ENCODE results near the gene AIFM2. TPM values are rescaled to one million over a fixed set of nuclear protein-coding genes. Genes with fewer than 3 reads are reported as not detected.
"Not testable (repeated sequence)": the region's sequence is repeated elsewhere in the genome, so short reads cannot be mapped to it uniquely, and the experiment has no call there.

Gene AIFM2
- total RNA-seq, 1 experiment from 2014 or later = 20.7 TPM

DNA sequence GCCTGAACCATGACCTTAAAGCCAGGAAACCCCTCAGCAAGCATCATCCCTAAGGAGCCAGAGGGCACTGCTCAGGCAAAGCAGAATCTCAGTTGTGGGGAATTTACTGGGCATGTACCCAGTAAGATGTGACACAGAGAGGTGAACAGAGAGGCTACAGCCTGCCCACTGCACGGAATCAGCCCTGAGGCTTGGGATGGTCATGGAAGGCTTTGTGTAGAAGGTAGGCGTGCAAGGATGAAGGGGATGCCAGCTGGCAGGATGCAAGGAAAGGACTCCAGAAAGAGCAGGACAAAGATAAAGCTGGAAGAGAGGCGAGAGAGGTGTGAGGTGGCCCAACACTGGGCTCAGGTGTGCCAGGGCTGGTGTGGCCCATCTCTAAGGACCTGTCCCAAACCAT is 2.4 kb upstream of the AIFM2 start:
- no peak overlapping the region for H3K4me3 ChIP-seq
- H3K9me3 ChIP-seq = no peaks in the 10 kb centered on the region
- peaks cover 16% of the 10 kb centered on the region for H3K36me3 ChIP-seq
- H3K27me3 ChIP-seq = no peaks in the 10 kb centered on the region
- no peak for DNase-seq

DNA sequence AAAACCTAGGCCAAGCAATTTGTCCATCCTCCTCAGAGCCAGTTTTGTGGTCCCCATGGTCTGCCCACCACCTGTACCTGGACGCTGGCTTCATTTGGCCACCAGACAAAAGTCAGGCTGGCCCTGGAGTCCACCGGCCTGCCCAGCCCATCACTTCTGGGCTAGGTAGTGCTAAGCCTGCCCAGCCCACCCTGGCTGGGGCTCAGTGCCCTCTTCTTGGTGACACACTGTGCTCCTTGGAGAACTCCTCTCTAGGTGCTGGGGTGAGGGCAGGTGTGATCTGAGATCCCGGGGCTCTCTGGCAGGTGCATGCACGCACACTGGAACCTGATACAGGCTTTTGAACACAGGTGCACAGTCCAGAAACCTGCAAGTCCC is 1.1 kb downstream of the AIFM2 start:
- Histone ChIP-seq H3K4me3 (peak overlapping the region; percentile 67), H3K27me3 (no peaks in the 10 kb centered on the region), H3K9me3 (no peaks in the 10 kb centered on the region), H3K36me3 (peaks cover 3% of the 10 kb centered on the region)
- DNase-seq = no peak

DNA sequence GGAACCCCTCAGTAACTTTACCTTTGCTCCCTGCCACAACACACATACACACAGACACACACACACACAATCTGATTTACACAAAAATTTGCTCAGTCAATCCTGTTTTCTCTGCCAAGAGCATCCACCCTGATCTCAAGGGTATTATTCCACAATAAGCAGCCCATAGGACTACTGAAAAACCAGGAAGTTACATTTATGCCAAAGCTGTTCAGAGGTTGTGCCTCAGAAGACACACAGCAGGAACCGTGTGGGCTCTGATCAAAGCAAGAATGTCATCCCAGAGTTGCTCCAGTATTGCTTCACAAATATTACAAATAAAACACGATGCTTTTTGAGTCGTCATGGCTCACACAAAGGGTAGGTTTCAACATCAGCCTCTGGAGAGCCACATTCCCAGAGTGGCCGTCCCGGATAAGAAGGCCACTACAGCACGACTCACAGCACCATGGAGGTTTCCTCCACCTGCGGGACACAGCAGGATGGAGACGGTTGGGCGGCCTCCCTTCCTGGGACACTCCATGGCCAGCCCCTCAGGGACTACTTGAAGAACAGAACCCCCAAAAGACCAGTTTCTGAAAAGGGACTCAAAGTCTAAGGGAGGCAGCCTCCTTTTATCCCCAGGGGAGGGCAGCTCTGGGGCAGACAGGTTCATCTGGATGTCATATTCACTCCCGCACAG is 1.6 kb downstream of the AIFM2 start:
- H3K27me3 ChIP-seq = no peaks in the 10 kb centered on the region
- H3K4me3 ChIP-seq = no peak overlapping the region
- no peak for DNase-seq
- H3K36me3 ChIP-seq = peaks cover 4% of the 10 kb centered on the region
- no peaks in the 10 kb centered on the region for H3K9me3 ChIP-seq

DNA sequence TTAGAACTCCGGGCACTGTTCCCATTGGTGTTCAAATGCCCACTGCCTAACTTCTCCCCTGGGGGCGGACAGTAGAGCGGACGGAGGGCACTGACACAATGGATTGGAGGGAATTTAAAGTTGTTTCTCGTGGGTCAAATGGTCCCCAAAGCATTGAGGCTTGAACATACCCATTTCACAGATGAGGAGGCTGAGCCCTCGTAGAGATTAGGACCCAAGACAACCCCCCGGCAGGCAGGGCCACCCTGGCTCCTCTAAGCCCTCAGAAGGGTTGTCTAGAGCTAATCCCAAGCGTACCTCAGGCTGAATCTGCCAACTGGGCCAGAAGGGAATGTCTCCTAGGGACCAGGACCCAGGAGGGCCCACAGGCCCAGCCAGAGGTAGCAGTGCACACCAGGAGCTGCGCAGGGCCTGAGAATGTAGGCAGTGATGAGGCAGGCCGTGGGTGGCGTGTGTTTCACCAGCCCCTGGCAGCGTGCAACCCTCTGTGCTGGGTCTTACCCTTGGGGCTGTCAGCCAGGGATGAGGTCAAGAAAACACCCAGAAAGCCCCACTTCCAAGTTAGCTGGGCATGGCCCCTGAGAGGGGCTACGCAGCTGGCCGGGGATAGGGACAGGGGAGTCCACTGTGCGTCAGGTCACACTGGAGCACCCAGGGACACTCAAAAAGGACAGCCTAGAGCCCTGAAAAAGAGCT is 5.8 kb downstream of the AIFM2 start:
- Histone ChIP-seq H3K9me3 (no peaks in the 10 kb centered on the region), H3K36me3 (peaks cover 18% of the 10 kb centered on the region), H3K27me3 (no peaks in the 10 kb centered on the region), H3K4me3 (no peak overlapping the region)
- DNase-seq = no peak

DNA sequence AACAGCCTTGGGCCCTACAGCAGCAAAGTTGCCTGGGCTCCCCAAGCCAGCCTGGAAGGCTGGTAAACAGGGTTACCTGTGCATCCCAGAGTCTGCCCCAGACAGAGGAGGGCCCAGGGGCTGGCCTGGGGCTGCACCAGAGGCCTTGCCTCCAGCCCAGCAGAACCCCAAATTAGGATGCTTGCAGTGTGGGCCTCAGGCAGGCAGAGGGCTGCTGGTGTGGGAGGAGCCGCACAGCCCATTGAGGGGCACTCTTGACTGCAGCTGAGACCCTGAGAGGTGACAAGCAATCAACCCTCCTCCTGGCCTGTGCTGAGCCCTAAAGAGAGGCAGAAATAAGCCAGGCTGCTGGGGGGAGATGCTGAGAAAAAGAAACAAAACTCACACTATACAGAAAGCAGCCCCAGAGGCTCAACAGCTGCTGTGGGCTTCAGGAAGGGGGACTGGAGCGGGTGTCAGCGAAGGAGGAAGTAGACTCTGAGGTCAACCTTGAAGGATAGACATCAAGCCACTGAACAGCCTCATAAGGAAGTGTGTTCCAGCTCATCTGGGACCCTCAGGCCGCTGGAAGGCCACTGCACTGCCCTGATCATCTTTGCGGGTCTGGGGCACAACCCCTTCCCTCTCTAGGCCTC is 6.6 kb downstream of the AIFM2 start:
- DNase-seq = no peak
- no peaks in the 10 kb centered on the region for H3K9me3 ChIP-seq

DNA sequence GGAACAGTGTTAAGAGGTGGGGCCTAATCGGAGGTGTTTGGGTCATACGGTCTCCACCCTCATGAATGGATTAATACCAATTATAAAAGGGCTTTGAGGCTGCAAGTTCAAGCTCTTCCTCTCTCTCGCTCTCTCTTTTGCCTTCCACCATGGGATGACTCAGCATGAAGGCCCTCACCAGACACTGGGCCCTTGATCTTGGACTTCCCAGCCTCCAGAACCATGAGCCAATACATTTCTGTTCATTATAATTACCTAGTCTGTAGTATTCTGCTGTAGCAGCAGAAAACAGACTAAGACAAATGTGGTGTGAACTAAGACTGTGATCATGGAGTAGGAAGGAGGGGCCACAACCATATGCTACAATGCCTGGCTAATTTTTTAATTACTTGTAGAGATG is 7.7 kb downstream of the AIFM2 start:
- DNase-seq = no peak
- H3K36me3 ChIP-seq = peaks cover 25% of the 10 kb centered on the region
- H3K27me3 ChIP-seq = no peaks in the 10 kb centered on the region

More for the DNA sequence above, 6.6 kb downstream of the AIFM2 start:
- Histone ChIP-seq H3K4me3 (no peak overlapping the region), H3K36me3 (peaks cover 18% of the 10 kb centered on the region), H3K27me3 (no peaks in the 10 kb centered on the region)

DNA sequence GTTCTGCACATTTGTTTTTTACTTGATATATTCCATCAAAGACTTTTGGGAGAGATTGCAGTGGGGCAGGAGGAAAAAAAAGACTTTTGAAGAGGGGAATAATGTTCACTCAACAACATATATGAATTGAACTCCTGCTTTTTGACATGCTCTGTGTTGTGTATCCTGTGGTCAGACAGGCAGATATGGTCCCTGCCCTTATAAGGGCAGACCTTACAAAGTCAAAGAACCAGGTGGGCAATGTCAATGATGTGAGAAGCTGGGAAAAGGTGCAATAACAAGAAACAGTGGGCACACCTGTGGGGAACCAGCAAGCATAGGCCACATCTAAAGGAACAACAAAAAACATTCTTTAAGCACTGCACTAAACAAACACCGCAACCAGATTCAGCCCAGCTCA is 8.2 kb downstream of the AIFM2 start:
- no peak for DNase-seq
- peaks cover 25% of the 10 kb centered on the region for H3K36me3 ChIP-seq
- no peaks in the 10 kb centered on the region for H3K27me3 ChIP-seq
- no peak overlapping the region for H3K4me3 ChIP-seq
- H3K9me3 ChIP-seq = no peaks in the 10 kb centered on the region

More for the DNA sequence above, 7.7 kb downstream of the AIFM2 start:
- Histone ChIP-seq H3K9me3 (no peaks in the 10 kb centered on the region), H3K4me3 (no peak overlapping the region)

DNA sequence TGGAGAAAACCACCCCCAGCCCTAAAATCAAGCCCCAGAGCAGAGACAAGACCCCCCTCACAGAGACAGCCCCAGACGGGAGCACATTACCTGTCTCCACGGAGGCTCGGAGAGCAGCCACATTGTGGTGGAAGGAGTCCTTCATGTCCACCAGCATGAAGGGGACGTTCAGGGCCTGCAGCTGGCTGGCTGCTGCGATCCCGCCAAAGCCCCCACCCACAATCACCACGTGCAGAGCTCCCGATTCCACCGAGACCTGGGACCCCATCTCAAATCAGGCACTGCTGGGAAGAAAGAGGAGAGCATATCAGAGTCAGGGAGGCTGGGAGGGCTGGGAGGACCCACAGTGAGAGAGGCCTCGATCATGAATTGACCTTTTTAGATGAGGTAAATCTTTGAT is 8.8 kb downstream of the AIFM2 start:
- Histone ChIP-seq H3K9me3 (no peaks in the 10 kb centered on the region), H3K36me3 (peaks cover 25% of the 10 kb centered on the region), H3K4me3 (no peak overlapping the region), H3K27me3 (no peaks in the 10 kb centered on the region)
- DNase-seq = no peak

DNA sequence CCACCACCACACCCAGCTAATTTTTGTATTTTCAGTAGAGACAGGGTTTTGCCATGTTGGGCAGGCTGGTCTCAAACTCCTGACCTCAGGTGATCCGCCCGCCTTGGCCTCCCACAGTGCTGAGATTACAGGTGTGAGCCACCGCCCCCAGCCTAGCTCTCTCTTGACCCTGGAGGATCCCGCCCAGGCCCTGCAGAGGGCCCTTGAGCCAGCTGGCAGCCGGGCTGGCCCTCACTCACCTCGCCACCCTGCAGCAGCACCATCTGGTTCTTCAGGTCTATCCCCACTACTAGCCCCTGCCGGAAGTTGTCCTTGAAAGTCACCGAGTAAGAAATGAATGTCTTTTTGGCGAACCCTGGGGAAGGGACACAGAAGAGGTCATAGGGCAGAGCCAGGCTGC is 9.5 kb downstream of the AIFM2 start:
- H3K4me3 ChIP-seq, DNase-seq, H3K9me3 ChIP-seq, H3K27me3 ChIP-seq: not testable (repeated sequence)
- H3K36me3 ChIP-seq = peaks cover 25% of the 10 kb centered on the region

DNA sequence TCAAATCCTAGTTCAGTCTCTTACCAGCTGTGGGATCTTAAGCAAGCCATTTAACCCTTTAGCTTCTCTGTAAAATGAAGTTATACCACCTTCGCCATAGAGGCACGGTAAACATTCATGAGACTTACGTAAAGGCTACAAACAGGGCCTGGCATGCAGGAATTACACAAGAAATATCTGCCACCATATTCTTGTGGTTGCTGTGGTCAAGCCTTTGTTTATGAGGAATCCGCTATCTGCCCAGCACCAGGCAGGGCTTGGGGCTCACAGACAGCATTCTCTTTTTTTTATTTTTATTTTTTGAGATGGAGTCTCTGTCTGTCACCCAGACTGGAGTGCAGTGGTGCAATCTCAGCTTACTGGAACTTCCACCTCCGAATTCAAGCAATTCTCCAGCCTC is 9.9 kb downstream of the AIFM2 start:
- DNase-seq = no peak
- peaks cover 25% of the 10 kb centered on the region for H3K36me3 ChIP-seq

DNA sequence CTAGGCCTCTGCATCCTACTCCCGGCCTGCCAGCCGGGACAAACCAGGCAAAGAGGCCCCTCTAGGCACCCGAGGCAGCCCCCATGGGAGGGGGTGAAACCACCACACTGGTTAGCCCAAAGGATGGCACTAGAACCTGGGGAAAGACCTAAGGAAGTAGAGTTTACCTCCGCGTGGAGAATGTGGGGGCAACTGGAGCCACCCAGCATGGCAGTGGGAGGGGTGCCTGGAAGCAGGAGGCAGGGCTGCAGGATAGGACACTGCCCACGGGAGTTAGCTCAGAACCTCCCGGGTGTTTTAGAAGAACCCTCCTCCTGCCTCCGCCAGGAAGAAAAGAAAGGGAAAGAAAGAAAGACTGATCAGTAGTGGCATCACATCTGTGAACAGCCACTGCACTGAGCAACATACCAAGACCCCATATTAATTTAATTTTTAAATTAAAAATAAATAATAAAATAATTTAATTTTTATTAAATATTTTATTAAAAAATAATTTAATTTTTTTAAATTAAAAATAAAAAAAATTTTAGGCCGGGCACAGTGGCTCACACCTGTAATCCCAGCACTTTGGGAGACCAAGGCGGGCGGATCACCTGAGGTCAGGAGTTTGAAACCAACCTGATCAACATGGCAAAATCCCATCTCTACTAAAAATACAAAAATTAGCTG is 11.2 kb downstream of the AIFM2 start:
- Histone ChIP-seq H3K36me3 (peaks cover 27% of the 10 kb centered on the region), H3K9me3 (no peaks in the 10 kb centered on the region), H3K4me3 (no peak overlapping the region), H3K27me3 (no peaks in the 10 kb centered on the region)
- DNase-seq = no peak

More for the DNA sequence above, 9.9 kb downstream of the AIFM2 start:
- Histone ChIP-seq H3K4me3 (no peak overlapping the region), H3K9me3 (no peaks in the 10 kb centered on the region), H3K27me3 (no peaks in the 10 kb centered on the region)

DNA sequence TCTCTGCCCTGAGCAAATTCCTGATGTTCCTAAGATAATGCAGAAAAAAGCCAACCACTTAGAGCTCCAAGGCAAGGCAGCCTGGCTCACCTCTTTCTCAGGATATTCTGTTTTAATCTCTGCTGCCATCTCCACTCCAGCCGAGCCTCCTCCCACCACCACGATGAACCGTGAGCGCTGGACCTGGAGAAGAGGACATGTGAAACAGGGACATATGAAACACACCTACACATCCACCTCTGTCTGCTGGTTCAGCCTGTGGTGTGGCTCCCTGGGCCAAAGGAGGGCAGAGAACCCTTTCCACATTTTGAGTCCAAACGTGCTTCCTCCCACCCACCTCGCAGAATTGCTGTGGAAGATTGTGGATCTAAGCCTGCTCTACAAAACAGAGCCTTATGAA is 12.2 kb downstream of the AIFM2 start:
- peaks cover 31% of the 10 kb centered on the region for H3K36me3 ChIP-seq
- H3K9me3 ChIP-seq = no peaks in the 10 kb centered on the region
- H3K4me3 ChIP-seq = no peak overlapping the region
- H3K27me3 ChIP-seq = no peaks in the 10 kb centered on the region
- no peak for DNase-seq

DNA sequence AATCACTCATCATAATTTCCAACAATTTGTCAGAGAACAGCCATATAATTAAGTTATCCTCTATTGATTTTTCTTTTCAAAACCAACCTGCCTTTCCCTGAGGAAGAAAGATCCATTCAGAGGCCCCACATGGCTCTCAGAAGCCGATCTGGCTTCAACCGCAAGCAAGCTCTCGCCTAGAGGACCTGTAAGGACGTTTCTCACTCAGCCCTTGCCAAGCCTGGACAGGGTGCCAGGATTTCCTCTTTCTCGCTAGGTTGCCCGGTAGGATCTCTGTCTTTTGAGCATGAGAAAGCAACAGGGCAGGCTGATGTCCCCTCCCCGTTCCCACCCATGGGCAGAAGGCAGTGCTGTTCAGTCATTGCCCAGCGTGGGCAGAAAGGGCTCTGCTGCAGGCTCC is 13.0 kb downstream of the AIFM2 start:
- Histone ChIP-seq H3K4me3 (no peak overlapping the region), H3K27me3 (no peaks in the 10 kb centered on the region), H3K9me3 (no peaks in the 10 kb centered on the region), H3K36me3 (peaks cover 32% of the 10 kb centered on the region)
- DNase-seq = no peak

DNA sequence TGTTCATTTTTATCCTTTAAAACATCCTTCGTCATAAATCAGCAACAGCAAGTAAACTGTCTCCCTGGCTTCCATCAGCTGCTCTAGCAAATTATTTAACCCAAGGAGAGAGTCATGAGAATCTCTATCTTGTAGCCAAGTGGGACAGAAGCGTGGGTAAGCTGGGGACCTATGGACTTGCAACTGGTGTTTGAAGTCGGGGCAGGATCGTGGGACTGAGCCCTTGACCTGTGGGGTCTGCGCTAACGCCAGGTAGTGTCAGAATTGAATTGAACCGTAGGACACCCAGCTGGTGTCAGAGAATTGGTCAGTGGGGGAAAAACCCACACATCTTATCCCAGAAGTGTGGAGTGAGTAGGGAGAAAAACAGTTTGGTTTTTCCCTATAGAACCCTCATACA is 13.4 kb downstream of the AIFM2 start:
- Histone ChIP-seq H3K36me3 (peaks cover 31% of the 10 kb centered on the region), H3K9me3 (no peaks in the 10 kb centered on the region), H3K27me3 (no peaks in the 10 kb centered on the region), H3K4me3 (no peak overlapping the region)
- no peak for DNase-seq

DNA sequence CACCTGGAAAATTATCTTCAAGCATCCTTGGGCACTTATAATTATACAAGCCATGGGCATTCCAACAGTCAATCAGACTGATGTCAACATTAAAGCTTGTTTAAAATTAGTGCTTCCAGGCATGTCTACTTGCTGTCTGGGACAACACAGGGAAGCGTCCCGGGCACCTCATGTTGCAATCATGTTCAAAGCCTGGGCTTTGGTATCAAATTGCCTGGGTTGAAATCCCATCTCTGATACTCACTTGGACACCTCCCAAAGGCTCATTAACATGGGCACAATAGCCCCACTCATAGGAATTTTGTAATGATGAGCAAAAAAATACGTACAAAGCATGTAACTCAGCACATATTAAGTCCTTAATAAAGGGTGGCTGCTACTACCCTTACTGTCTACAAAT is 14.4 kb downstream of the AIFM2 start:
- Histone ChIP-seq H3K4me3 (no peak overlapping the region), H3K36me3 (peaks cover 31% of the 10 kb centered on the region)
- no peak for DNase-seq

DNA sequence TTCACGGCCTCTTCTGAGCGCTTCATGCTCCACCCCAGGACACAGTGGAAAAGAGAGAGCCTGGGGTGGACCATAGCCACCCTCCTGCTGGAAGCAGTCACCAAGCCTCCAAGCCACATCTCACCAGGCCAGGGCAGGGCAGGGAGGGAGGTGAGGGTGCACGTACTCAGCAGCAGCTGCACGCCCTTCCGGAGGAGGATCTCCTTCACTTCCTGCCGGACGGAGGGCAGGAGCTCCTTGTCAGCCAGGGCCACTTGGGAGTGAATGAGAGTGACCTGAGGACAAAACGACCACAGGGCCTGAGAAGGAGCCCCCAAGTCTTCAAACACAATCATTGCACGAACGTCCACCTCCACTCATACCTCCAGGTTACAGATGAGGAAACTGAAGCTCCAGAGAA is 15.0 kb downstream of the AIFM2 start:
- no peaks in the 10 kb centered on the region for H3K9me3 ChIP-seq
- no peaks in the 10 kb centered on the region for H3K27me3 ChIP-seq
- H3K36me3 ChIP-seq = peaks cover 35% of the 10 kb centered on the region
- no peak overlapping the region for H3K4me3 ChIP-seq
- no peak for DNase-seq

More for the DNA sequence above, 14.4 kb downstream of the AIFM2 start:
- no peaks in the 10 kb centered on the region for H3K9me3 ChIP-seq
- no peaks in the 10 kb centered on the region for H3K27me3 ChIP-seq

DNA sequence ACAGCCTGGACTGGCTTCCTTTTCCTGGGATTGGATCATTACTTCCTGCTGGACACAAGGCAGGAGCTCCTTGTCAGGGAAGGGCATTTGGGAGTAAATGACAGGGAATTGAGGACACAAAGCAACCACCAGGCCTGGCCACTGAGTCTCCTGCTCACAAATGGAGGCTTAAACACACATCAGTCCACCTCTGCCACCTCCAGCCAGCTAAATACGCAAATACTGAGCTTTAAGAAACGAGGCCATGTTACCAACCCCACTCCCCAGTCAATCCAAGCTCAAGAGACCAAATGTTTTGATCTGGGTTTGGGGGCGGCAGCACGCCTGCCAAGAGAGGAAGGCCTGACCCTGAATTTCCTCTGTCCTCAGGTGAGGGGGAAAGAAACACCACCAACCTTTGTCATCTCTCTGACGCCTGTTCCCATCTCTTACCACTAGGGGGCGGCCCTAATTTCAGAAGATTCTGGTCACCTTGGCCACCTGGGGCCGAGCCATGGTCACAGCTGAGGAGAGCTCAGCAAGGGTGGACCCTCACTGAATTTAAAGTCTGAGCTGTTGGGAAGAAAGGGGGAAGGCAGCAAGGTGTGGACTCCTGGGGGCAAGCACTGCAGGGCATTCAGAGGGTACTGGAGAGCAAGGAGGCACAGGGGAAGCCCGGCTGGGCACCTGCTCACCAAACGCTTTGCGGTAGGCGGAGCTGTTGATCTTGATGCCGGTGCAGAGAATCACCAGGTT is 16.5 kb downstream of the AIFM2 start:
- Histone ChIP-seq H3K36me3 (peaks cover 34% of the 10 kb centered on the region), H3K27me3 (no peaks in the 10 kb centered on the region), H3K4me3 (no peak overlapping the region), H3K9me3 (no peaks in the 10 kb centered on the region)
- peak; percentile 7 for DNase-seq
